NT2/D1 (cell line): ENCODE measurements around the gene MCUR1.

Experiments used
- YY1 ChIP-seq: IDR thresholded peaks from 2 replicates; pipeline ENCODE4 v1.6.1; 2011; ENCODE audit not compliant: insufficient read length, insufficient read depth
- ZNF274 ChIP-seq: IDR thresholded peaks from 2 replicates; pipeline ENCODE4 v1.6.1; 2011; ENCODE audit warnings: mild to moderate bottlenecking, low read depth, low read length

DNA sequence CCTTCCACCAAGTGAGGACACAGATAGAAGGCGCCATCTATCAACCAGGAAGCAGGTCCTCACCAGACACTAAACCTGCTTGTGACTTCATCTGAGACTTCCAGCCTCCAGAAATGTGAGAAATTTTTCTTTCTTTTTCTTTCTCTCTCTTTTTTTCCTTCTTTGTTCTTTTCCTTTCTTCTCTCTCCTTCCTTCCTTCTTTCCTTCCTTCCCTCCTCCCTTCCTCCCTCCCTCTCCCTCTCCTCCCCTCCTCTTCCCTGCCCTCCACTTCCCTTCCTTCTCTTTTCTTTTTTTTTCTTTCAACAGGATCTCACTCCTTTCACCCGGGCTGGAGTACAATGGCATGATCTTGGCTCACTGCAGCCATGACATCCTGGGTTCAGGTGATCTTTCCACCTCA, 37.4 kb upstream of the MCUR1 start:
- TF ChIP-seq ZNF274: no peak
- TF ChIP-seq YY1: no peak
